ENCODE data around the gene CCND1. TPM values are rescaled to one million over a fixed set of nuclear protein-coding genes. Genes with fewer than 3 reads are reported as not detected.

CCND1 gene
- total RNA-seq, 1 experiment from 2014 or later, result 331 TPM

GRCh38 chr11:69638941-69639681 is 1.8 kb upstream of the CCND1 start:
- Mint-ChIP-seq H3K36me3 (ENCODE audit: insufficient read depth, unreplicated experiment) (peaks cover 68% of the 10 kb centered on the region), H3K4me3 (ENCODE audit: unreplicated experiment) (peak overlapping the region; percentile 96), H3K4me1 (ENCODE audit: low read depth, unreplicated experiment) (peaks cover 25% of the 10 kb centered on the region), H3K27me3 (ENCODE audit: insufficient read depth, unreplicated experiment) (no peaks in the 10 kb centered on the region), H3K27ac (ENCODE audit: unreplicated experiment) (peak overlapping the region; percentile 97), H3K9me3 (ENCODE audit: unreplicated experiment) (no peaks in the 10 kb centered on the region)
- Histone ChIP-seq H3K9me3 (no peaks in the 10 kb centered on the region), H3K27me3 (replicated peaks; ENCODE audit: control insufficient read depth, insufficient read depth, low read length) (no peaks in the 10 kb centered on the region), H3K36me3 (ENCODE audit: control insufficient read depth, insufficient read depth, low read length) (no peaks in the 10 kb centered on the region), H3K4me3 (ENCODE audit: low read depth, low read length) (peak overlapping the region; percentile 73), H3K4me1 (peaks cover 27% of the 10 kb centered on the region)
- intact Hi-C loops (cut with micrococcal nuclease; ENCODE audit: unreplicated experiment), result loop anchor here (1.0 to 2.0 kb wide), 6 partner anchors 142 to 516 kb away; partner anchors contain the start of gene LINC01488
- ChIA-PET POLR2A (interaction anchor here (0.6 to 2.0 kb wide), 18 partner anchors 17 to 537 kb away, joined by 3 to 18 read pairs (median 6); partner anchors contain the start of gene LTO1), CTCF (interaction anchor here (0.6 to 1.6 kb wide), 16 partner anchors 10 to 759 kb away, joined by 3 to 14 read pairs (median 3); partner anchors contain the start of gene CTTN)
- TF ChIP-seq, protein P1, sequence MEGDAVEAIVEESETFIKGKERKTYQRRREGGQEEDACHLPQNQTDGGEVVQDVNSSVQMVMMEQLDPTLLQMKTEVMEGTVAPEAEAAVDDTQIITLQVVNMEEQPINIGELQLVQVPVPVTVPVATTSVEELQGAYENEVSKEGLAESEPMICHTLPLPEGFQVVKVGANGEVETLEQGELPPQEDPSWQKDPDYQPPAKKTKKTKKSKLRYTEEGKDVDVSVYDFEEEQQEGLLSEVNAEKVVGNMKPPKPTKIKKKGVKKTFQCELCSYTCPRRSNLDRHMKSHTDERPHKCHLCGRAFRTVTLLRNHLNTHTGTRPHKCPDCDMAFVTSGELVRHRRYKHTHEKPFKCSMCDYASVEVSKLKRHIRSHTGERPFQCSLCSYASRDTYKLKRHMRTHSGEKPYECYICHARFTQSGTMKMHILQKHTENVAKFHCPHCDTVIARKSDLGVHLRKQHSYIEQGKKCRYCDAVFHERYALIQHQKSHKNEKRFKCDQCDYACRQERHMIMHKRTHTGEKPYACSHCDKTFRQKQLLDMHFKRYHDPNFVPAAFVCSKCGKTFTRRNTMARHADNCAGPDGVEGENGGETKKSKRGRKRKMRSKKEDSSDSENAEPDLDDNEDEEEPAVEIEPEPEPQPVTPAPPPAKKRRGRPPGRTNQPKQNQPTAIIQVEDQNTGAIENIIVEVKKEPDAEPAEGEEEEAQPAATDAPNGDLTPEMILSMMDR (IDR thresholded peaks at IDR 0.05; ENCODE audit: insufficient read depth in 1 of 2, low read depth in 1 of 2, low read length in 1 of 2, severe bottlenecking in 1 of 2, unreplicated experiment in 1 of 2), result no peak
- no TSS peak for BruUV-seq (replicated peaks)
- DNase-seq, result peak; percentile 99 to 100

DNA sequence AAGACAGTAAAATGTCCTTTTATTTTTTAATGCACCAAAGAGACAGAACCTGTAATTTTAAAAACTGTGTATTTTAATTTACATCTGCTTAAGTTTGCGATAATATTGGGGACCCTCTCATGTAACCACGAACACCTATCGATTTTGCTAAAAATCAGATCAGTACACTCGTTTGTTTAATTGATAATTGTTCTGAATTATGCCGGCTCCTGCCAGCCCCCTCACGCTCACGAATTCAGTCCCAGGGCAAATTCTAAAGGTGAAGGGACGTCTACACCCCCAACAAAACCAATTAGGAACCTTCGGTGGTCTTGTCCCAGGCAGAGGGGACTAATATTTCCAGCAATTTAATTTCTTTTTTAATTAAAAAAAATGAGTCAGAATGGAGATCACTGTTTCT is 1.1 kb upstream of the CCND1 start:
- H3K27me3 ChIP-seq (replicated peaks; ENCODE audit: control insufficient read depth, insufficient read depth, low read length), result no peaks in the 10 kb centered on the region
- no peaks in the 10 kb centered on the region for H3K9me3 ChIP-seq
- peaks cover 5% of the 10 kb centered on the region; the same call in 1 of the 2 replicates for H3K36me3 ChIP-seq (ENCODE audit: control insufficient read depth, insufficient read depth, low read length)
- TF ChIP-seq, protein P1 (IDR thresholded peaks at IDR 0.05; ENCODE audit: insufficient read depth in 1 of 2, low read depth in 1 of 2, low read length in 1 of 2, severe bottlenecking in 1 of 2, unreplicated experiment in 1 of 2), result no peak
- H3K9me3 Mint-ChIP-seq (ENCODE audit: unreplicated experiment), result no peaks in the 10 kb centered on the region
- H3K36me3 Mint-ChIP-seq (ENCODE audit: insufficient read depth, unreplicated experiment), result peaks cover 75% of the 10 kb centered on the region
- peaks cover 25% of the 10 kb centered on the region for H3K4me1 Mint-ChIP-seq (ENCODE audit: low read depth, unreplicated experiment)
- no TSS peak for BruUV-seq (replicated peaks)
- ChIA-PET POLR2A (interaction anchor here (1.1 to 2.0 kb wide), 12 partner anchors 16 to 365 kb away, joined by 3 to 18 read pairs (median 10); partner anchors contain the start of gene LTO1), CTCF (interaction anchor here (0.6 to 1.6 kb wide), 5 partner anchors 10 to 483 kb away, joined by 3 to 7 read pairs (median 4); no protein-coding TSS in a partner anchor)
- peak overlapping the region; percentile 96 for H3K4me3 Mint-ChIP-seq (ENCODE audit: unreplicated experiment)
- peak overlapping the region; percentile 97 for H3K27ac Mint-ChIP-seq (ENCODE audit: unreplicated experiment)
- intact Hi-C loops (cut with micrococcal nuclease; ENCODE audit: unreplicated experiment), result loop anchor here (1.0 to 2.0 kb wide), 5 partner anchors 143 to 517 kb away; partner anchors contain the start of gene LINC01488
- H3K27me3 Mint-ChIP-seq (ENCODE audit: insufficient read depth, unreplicated experiment), result no peaks in the 10 kb centered on the region
- H3K4me1 ChIP-seq, result peaks cover 30% of the 10 kb centered on the region
- H3K4me3 ChIP-seq (ENCODE audit: low read depth, low read length), result peak overlapping the region; percentile 73
- no peak for DNase-seq

- POLR2A ChIA-PET, result interaction anchor here (1.6 to 1.8 kb wide), 2 partner anchors 34 to 161 kb away, joined by 9 to 11 read pairs; partner anchors contain the start of gene LTO1
- Histone ChIP-seq H3K36me3 (ENCODE audit: control insufficient read depth, insufficient read depth, low read length) (peaks cover 5% of the 10 kb centered on the region; the same call in 1 of the 2 replicates), H3K9me3 (no peaks in the 10 kb centered on the region), H3K27me3 (replicated peaks; ENCODE audit: control insufficient read depth, insufficient read depth, low read length) (no peaks in the 10 kb centered on the region), H3K4me1 (peaks cover 28% of the 10 kb centered on the region), H3K4me3 (ENCODE audit: low read depth, low read length) (peak overlapping the region; percentile 73)
- peak; percentile 24 to 37 for DNase-seq
- CTCF ChIA-PET, result interaction anchor here (0.6 to 1.6 kb wide), 2 partner anchors 9 to 197 kb away, joined by 3 to 7 read pairs; no protein-coding TSS in a partner anchor
- TF ChIP-seq, protein P1 (IDR thresholded peaks at IDR 0.05; ENCODE audit: insufficient read depth in 1 of 2, low read depth in 1 of 2, low read length in 1 of 2, severe bottlenecking in 1 of 2, unreplicated experiment in 1 of 2), result no peak
- Mint-ChIP-seq H3K9me3 (ENCODE audit: unreplicated experiment) (no peaks in the 10 kb centered on the region), H3K27ac (ENCODE audit: unreplicated experiment) (peak overlapping the region; percentile 97), H3K4me3 (ENCODE audit: unreplicated experiment) (peak overlapping the region; percentile 96), H3K27me3 (ENCODE audit: insufficient read depth, unreplicated experiment) (no peaks in the 10 kb centered on the region), H3K4me1 (ENCODE audit: low read depth, unreplicated experiment) (peaks cover 19% of the 10 kb centered on the region), H3K36me3 (ENCODE audit: insufficient read depth, unreplicated experiment) (peaks cover 81% of the 10 kb centered on the region)
- intact Hi-C loops (cut with micrococcal nuclease; ENCODE audit: unreplicated experiment), result no loop called here
- no TSS peak for BruUV-seq (replicated peaks)
These were observed 529 bp upstream of the CCND1 start for GRCh38 chr11:69640260-69640994.
